Tibial nerve (tissue), 3 donors: ENCODE data around the gene RAD54L2.

ENCODE experiments used
- EP300 ChIP-seq, 2 donors: sonication (generic); formaldehyde crosslinking; IDR thresholded peaks; one replicate each; pipeline ENCODE4 v1.6.1; 2017; ENCODE audit warnings: antibody characterized with exemption in 2 of 2, mild to moderate bottlenecking in 1 of 2
- POLR2A ChIP-seq, 2 donors: fragments of 450-650 bp; IDR thresholded peaks; one replicate each; pipeline ENCODE4 v1.6.1; 2017; ENCODE audit warnings: antibody characterized with exemption in 2 of 2, mild to moderate bottlenecking in 2 of 2, moderate library complexity in 2 of 2

- TF ChIP-seq EP300 (IDR thresholded peaks at IDR 0.05) (no peak), POLR2A (IDR thresholded peaks at IDR 0.05) (no peak)
Measured at GRCh38 chr3:51510996-51511395, 27.5 kb upstream of the RAD54L2 start.
